HG02588 (cell line): ENCODE data around the gene INHBC.
"Not testable (repeated sequence)": the region's sequence is repeated elsewhere in the genome, so short reads cannot be mapped to it uniquely, and the experiment has no call there.

Experiments
- ATAC-seq: cut with Tn5 transposase; IDR thresholded peaks from one replicate; pipeline ENCODE4 v1.9.1; 2021; ENCODE audit warnings: mild to moderate bottlenecking, moderate library complexity; ENCODE audit not compliant: unreplicated experiment

The INHBC gene

DNA sequence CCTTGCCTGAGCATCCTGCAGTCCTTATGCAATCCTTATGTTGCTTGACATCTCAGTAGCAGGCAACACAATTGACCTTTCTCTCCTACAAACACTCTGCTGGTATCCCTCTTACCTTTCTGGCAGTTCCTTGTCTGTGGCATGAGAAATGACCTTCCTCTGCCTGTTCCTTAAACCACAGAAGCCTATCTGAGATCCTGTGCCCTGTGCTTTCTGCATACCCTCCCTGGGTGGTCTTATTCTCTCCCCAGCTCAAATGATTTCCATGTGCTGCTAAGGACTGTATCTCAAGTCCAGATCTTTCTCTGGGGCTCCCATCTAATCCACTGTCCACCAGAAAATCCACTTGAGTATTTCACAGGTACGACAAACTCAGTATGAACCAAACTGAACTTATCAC lies 47.1 kb downstream of the INHBC start:
- no peak for ATAC-seq

DNA sequence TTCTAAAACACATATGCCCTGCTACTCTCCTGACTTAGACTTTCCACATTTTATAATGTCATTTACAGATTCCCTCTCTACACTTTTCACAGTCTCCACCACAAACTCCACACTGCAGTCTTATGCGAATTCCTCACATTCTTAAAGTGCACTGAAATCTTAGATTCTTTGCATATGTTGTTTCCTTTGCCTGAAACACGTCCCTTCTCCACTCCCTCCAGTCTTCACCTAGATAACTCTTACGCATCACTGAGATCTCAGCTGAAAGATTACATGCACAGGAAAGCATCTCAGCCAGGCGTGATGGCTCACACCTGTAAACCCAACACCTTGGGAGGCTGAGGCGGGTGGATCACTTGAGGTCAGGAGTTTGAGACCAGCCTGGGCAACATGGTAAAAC lies 48.9 kb downstream of the INHBC start:
- no peak for ATAC-seq

GRCh38 chr12:57485695-57486094 lies 51.1 kb downstream of the INHBC start:
- ATAC-seq: no peak

DNA sequence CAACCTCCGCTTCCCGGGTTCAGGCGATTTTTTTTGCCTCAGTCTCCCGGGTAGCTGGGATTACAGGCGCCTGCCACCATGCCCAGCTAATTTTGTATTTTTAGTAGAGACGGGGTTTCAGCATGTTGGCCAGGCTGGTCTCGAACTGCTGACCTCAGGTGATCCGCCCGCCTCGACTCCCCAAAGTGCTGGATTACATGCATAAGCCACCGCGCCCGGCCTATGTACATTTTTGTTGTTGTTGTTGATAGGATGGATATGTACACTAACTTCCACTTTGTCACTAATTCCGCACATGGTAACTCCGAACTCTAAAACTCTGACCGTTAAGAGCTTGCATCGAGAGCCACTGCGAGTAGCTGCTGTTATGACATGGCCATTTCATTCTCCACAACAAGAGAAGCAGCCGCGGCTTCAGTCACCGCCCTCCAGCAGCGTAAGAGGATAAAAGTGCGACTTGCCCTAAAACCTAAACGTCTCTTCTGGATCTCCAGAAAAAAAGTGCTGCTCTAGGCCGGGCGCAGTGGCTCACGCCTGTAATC lies 52.5 kb downstream of the INHBC start:
- ATAC-seq: no peak

- ATAC-seq: peak; percentile 92
Measured at GRCh38 chr12:57487597-57488401, 53.2 kb downstream of the INHBC start, which contains the start of gene MARS1. TSS of gene MARS1 (plus strand) at chr12:57488068. CDS start at chr12:57488091, 23 bp downstream.

DNA sequence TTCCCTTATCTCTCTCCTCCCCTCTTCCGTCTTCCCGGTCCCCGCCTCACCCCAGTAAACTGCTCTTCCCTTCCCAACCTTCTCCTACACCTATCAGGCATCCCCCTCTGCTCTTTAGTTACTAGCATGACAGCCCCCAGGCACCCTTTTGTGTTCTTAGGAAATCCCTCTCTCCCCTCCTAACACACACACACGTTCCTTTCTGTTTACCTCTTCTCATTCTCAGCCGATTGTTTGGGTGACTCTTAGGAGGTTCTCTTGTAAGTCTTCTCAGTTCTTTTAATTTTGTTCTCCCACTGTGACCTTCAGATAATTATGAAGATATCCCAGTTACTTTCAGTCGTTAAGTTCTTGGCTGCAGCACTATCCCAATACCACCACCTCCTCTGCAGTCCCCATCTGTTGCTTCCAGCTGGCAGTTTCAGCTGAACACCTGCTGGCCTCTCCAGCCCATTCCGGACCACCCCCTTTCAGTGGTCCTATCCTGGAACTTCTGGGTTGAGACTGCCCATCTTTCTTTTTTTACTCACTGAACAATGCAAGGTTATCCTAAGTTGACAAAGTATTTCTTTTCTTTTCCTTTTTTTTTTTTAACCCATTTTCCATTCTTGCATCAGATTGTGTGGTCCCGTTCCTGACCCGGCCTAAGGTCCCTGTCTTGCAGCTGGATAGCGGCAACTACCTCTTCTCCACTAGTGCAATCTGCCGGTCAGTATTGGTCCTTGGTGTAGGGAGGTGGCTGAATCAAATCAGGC lies 54.0 kb downstream of the INHBC start:
- no peak for ATAC-seq

GRCh38 chr12:57489157-57489641 lies 54.6 kb downstream of the INHBC start:
- ATAC-seq: no peak

- no peak for ATAC-seq
Measured at GRCh38 chr12:57490126-57490525, 55.5 kb downstream of the INHBC start.

GRCh38 chr12:57491393-57492280 lies 57.1 kb downstream of the INHBC start:
- no peak for ATAC-seq

DNA sequence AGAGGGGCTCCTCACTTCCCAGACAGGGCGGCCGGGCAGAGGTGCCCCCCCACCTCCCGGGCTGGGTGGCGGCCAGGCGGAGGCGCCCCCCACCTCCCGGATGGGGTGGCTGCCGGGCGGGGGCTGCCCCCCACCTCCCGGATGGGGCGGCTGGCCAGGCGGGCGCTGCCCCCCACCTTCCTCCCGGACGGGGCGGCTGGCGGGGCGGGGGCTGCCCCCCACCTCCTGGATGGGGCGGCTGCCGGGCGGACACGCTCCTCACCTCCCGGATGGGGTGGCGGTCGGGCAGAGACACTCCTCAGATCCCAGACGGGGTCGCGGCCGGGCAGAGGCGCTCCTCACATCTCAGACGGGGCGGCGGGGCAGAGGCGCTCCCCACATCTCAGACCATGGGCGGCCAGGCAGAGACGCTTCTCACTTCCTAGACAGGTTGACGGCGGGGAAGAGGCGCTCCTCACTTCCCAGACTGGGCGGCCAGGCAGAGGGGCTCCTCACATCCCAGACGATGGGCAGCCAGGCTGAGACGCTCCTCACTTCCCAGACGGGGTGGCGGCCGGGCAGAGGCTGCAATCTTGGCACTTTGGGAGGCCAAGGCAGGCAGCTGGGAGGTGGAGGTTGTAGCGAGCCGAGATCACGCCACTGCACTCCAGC lies 60.6 kb downstream of the INHBC start:
- not testable (repeated sequence) for ATAC-seq

GRCh38 chr12:57496822-57497221 lies 62.2 kb downstream of the INHBC start:
- ATAC-seq: no peak

DNA sequence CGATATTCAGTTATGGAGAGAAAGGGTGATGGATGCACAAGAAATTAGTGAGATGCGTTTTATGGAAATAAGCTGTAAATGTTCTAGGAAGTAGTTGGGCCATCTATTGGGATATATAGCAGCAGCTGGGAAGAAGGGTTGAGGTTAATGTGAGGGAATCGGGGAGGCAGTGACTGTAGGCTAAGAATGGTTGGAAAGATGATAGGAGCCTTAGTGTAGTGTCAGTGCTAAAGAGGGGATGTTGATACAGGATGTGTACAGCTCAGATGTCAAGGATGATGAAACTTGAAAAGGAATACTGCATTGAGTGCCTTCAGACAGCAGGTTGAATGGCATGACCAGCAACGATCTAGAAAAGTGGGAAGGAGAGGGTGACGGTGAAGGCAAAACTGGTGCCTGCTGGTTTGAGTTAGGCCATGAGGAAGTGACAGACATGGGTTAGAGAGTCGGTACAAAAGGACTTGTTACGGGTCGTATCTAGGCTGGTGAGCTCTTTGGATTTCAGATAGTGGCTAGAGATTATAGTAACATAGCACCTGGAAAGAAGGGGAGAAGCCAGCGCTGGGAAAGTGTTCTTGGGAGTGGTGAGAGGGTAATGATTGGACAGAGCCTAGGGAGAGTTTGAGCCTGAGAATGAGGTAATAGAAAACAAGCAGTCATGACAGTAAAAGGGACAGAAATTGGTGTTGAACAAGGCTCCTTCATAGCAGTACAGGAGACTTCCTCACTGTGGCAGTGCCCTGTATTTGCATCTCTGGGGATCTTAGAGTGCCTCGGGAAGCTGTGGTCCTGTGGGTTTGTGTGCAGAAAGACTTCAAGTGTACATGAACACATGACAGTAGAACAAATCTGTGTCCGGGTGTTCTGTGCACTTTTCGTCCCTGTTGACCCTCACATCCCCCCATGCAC lies 62.9 kb downstream of the INHBC start:
- no peak for ATAC-seq

DNA sequence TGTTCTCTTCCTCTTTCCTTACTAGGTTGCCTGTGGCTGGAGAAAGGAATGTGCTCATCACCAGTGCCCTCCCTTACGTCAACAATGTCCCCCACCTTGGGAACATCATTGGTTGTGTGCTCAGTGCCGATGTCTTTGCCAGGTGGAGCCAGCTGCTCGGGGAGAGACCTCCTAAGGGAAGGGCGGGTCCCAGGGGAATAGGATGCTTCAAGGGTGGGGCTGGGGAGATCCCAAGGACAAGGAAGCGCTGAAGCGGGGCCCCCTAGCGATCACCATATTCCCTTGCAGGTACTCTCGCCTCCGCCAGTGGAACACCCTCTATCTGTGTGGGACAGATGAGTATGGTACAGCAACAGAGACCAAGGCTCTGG lies 63.5 kb downstream of the INHBC start:
- ATAC-seq: no peak

DNA sequence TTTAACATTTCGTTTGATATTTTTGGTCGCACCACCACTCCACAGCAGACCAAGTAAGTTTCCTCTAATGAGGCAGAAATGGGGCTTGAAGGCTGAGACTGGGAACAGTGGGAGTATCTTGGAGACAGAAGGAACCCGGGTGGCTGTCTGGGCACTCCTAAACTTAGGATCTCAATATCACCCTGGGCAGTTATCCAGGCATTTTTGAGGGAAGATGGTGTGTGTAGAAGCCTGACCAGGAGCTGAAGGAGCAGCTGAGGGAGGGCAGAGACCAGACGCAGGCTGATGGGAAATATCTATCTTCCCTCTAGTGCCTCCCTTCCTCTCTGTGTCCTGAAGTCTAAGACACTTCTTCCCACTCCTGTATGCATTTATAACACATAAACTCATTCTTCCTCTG lies 64.0 kb downstream of the INHBC start:
- no peak for ATAC-seq

- no peak for ATAC-seq
Measured at GRCh38 chr12:57500213-57500612, 65.6 kb downstream of the INHBC start.
